ENCODE measurements around the gene DIP2C.
"Not testable (repeated sequence)": the region's sequence is repeated elsewhere in the genome, so short reads cannot be mapped to it uniquely, and the experiment has no call there.

The DIP2C gene

DNA sequence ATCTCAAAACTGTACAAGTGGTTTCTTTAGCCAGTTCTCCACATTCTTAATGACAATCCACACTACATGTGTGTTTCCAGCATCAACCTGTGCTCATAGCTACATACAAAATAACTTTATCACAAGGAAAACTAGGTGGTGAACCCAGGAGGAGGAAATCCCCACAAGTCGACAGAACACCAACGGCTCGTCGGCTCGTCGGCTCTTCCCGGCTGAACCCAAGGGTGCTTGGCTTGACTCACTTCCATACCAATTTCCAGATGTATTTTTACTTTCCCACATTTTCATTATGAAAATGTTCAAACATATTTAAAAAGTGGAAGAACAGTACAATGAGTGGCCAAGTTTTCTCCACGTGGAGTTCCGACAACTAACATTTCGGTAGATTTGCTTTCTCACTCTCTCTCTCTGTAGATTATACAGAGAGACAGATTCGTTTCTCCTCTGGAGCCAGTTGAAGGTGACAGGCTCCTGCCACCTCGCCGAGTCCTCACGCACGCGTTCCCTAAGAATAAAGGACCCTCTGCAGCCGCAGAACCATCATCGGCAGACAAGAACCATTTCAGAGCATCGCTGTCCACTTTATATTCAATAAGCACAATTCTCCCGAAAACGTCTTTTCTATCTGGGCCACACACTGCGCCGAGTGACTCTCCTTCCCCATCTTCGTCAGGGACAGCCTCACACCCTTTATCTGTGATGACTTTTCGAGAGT lies 53.3 kb downstream of the DIP2C start:
- Histone ChIP-seq H3K4me1 (ENCODE audit: insufficient read depth, low read length) (no peaks in the 10 kb centered on the region), H3K9me3 (ENCODE audit: low read length) (peaks cover 15% of the 10 kb centered on the region), H3K4me3 (ENCODE audit: low read length) (no peak overlapping the region), H3K27me3 (ENCODE audit: insufficient read depth, low read length) (no peaks in the 10 kb centered on the region), H2AFZ (ENCODE audit: low read depth, low read length) (no peak overlapping the region), H3K36me3 (ENCODE audit: insufficient read depth, low read length) (no peaks in the 10 kb centered on the region)

GRCh38 chr10:635088-635861 lies 54.2 kb downstream of the DIP2C start:
- H3K9me3 ChIP-seq (ENCODE audit: low read length): peaks cover 16% of the 10 kb centered on the region
- H3K4me1 ChIP-seq (ENCODE audit: insufficient read depth, low read length): no peaks in the 10 kb centered on the region
- no peaks in the 10 kb centered on the region for H3K36me3 ChIP-seq (ENCODE audit: insufficient read depth, low read length)
- no peaks in the 10 kb centered on the region for H3K27me3 ChIP-seq (ENCODE audit: insufficient read depth, low read length)
- H2AFZ ChIP-seq (ENCODE audit: low read depth, low read length): no peak overlapping the region
- H3K4me3 ChIP-seq (ENCODE audit: low read length): no peak overlapping the region

DNA sequence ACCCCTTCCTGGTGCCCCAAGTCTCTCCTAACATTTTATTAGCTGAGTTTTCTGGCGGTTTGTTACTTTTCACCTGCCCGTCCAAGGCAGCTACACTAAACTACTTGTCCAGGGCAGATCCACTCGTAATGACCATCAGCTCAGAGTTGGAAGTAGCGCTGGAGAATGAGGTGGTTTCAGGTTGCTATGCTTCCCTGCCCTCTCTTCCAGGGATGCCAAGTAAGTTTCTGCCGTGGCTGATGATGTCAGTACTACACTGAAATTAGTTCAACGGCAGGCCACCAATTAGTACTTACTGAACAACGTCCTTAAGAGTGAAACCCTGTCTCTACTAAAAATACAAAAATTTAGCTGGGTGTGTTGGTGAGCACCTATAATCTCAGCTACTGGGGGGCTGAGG lies 55.2 kb downstream of the DIP2C start:
- Histone ChIP-seq H3K36me3 (ENCODE audit: insufficient read depth, low read length) (peaks cover 4% of the 10 kb centered on the region), H3K9me3 (ENCODE audit: low read length) (peaks cover 13% of the 10 kb centered on the region), H3K4me1 (ENCODE audit: insufficient read depth, low read length) (no peaks in the 10 kb centered on the region), H2AFZ (ENCODE audit: low read depth, low read length) (no peak overlapping the region), H3K27me3 (ENCODE audit: insufficient read depth, low read length) (no peaks in the 10 kb centered on the region), H3K4me3 (ENCODE audit: low read length) (no peak overlapping the region)

- no peaks in the 10 kb centered on the region for H3K4me1 ChIP-seq (ENCODE audit: insufficient read depth, low read length)
Observed at GRCh38 chr10:633279-634245, 55.9 kb downstream of the DIP2C start.

DNA sequence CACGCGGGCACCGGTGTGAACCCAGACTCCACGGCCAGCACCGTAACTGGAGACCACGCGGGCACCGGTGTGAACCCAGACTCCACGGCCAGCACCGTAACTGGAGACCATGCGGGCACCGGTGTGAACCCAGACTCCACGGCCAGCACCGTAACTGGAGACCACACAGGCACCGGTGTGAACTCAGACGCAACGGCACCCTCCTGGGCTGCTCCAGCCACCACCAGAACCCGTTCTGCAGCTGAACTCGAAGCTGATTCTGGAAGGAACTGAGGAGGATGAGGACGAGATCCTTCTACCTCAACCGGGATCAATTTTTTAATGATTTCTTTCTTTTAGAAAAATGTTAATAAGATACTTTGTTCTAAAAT lies 56.7 kb downstream of the DIP2C start:
- peaks cover 12% of the 10 kb centered on the region for H3K9me3 ChIP-seq (ENCODE audit: low read length)
- H3K4me1 ChIP-seq (ENCODE audit: insufficient read depth, low read length); H3K4me3 ChIP-seq (ENCODE audit: low read length); H2AFZ ChIP-seq (ENCODE audit: low read depth, low read length); H3K36me3 ChIP-seq (ENCODE audit: insufficient read depth, low read length); H3K27me3 ChIP-seq (ENCODE audit: insufficient read depth, low read length): not testable (repeated sequence)

More at GRCh38 chr10:633279-634245, 55.9 kb downstream of the DIP2C start:
- H3K36me3 ChIP-seq (ENCODE audit: insufficient read depth, low read length): peaks cover 4% of the 10 kb centered on the region
- peaks cover 9% of the 10 kb centered on the region for H3K9me3 ChIP-seq (ENCODE audit: low read length)
- no peak overlapping the region for H2AFZ ChIP-seq (ENCODE audit: low read depth, low read length)
- no peak overlapping the region for H3K4me3 ChIP-seq (ENCODE audit: low read length)
- H3K27me3 ChIP-seq (ENCODE audit: insufficient read depth, low read length): no peaks in the 10 kb centered on the region

DNA sequence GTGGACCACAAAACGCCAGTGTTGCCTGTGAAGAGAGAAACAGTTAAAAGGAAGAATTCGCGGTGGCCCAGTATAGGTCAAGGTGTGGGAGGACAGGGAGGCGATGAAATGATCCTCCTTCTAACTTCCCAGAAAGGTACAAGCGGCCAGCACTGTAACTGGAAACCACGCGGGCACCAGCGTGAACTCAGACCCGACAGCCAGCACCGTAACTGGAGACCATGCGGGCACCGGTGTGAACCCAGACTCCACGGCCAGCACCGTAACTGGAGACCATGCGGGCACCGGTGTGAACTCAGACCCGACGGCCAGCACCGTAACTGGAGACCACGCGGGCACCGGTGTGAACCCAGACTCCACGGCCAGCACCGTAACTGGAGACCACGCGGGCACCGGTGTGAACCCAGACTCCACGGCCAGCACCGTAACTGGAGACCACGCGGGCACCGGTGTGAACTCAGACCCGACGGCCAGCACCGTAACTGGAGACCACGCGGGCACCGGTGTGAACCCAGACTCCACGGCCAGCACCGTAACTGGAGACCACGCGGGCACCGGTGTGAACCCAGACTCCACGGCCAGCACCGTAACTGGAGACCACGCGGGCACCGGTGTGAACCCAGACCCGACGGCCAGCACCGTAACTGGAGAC lies 57.2 kb downstream of the DIP2C start:
- not testable (repeated sequence) for H2AFZ ChIP-seq (ENCODE audit: low read depth, low read length); H3K27me3 ChIP-seq (ENCODE audit: insufficient read depth, low read length); H3K4me1 ChIP-seq (ENCODE audit: insufficient read depth, low read length); H3K4me3 ChIP-seq (ENCODE audit: low read length); H3K36me3 ChIP-seq (ENCODE audit: insufficient read depth, low read length)
- peaks cover 14% of the 10 kb centered on the region for H3K9me3 ChIP-seq (ENCODE audit: low read length)

DNA sequence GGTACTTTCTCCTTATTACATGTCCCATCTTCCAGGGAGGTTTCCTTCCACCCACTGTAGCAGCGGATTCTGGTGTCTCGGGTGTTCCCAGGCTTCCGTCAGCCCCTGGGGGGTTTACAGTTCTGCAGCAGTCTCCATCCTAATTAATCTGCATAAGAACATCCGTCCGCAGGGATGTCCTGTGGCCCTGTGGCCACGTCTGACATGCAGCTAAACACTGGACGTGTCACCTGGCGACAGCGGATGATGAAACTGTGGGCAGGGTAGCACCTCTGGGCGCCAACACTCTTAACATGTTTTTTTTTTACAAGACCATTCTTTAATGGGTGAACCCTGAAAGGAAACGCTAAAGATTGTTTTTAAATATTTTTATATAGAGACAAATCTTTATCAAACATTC lies 58.2 kb downstream of the DIP2C start:
- Histone ChIP-seq H3K4me1 (ENCODE audit: insufficient read depth, low read length) (peaks cover 9% of the 10 kb centered on the region), H3K4me3 (ENCODE audit: low read length) (no peak overlapping the region), H3K27me3 (ENCODE audit: insufficient read depth, low read length) (no peaks in the 10 kb centered on the region), H3K9me3 (ENCODE audit: low read length) (peaks cover 14% of the 10 kb centered on the region), H2AFZ (ENCODE audit: low read depth, low read length) (no peak overlapping the region), H3K36me3 (ENCODE audit: insufficient read depth, low read length) (peaks cover 4% of the 10 kb centered on the region)

DNA sequence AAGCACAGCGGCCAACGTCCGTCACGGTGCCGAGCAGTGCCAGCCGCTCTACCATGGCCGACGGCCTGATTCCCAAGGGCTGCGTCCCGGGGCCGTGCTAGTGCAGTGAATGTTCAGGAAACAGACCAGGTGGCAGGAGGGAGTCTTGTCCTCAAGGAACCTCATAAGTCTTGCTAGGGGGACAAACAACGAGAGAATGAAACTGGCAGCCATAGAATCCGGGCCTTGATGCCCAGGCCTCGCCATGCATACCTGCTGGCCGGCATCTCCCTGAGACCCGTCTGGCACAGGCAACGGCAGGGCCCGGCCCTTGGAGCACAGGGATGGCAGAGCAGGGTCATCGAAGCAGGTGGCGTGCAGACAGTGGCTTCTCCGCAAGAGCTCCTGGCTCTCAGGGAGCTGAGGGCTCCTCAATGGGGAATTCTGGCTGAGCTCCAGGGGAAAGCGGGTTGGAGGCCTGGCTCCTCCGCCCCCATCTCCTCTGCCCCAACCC lies 58.8 kb downstream of the DIP2C start:
- H2AFZ ChIP-seq (ENCODE audit: low read depth, low read length): no peak overlapping the region
- no peaks in the 10 kb centered on the region for H3K27me3 ChIP-seq (ENCODE audit: insufficient read depth, low read length)
- H3K36me3 ChIP-seq (ENCODE audit: insufficient read depth, low read length): peaks cover 4% of the 10 kb centered on the region
- H3K9me3 ChIP-seq (ENCODE audit: low read length): peaks cover 14% of the 10 kb centered on the region
- peaks cover 15% of the 10 kb centered on the region for H3K4me1 ChIP-seq (ENCODE audit: insufficient read depth, low read length)
- H3K4me3 ChIP-seq (ENCODE audit: low read length): no peak overlapping the region

DNA sequence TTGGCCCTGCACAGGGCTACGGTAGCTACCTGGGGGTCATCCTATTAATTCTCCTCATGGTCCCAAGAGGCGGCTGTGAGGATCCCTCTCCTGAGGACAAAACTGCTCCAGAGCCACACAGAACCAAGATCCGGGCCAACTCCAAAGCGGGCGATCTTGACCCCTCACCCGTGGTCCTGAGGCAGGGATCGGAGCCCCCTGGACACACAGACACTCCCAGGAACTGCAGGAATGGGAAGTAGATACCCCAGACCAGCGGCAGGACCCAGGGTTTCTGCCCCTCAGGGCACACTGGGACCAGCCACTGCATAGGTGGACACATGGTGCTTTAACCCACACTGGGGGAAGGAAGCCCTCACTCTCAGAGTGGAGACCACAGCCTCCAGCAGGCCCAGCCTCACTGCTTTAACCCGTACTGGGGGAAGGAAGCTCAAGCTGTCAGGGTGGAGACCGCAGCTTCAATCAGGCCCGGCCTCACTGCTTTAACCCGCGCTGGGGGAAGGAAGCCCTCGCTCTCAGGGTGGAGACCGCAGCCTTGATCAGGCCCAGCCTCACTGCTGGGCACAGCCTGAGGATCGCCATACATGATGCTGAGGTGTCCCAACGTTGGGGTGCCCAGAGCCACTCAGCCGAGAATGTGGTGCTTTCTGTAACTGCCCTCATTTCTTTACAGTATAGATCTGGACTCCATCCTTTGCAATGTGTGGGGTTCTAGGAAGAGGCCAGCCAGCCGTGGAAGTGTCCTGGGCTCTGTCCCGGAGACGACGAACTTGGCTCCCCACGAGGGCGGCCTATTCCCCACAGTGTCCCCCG lies 60.1 kb downstream of the DIP2C start:
- peaks cover 4% of the 10 kb centered on the region for H3K36me3 ChIP-seq (ENCODE audit: insufficient read depth, low read length)
- H3K4me1 ChIP-seq (ENCODE audit: insufficient read depth, low read length): peaks cover 27% of the 10 kb centered on the region
- no peak overlapping the region for H2AFZ ChIP-seq (ENCODE audit: low read depth, low read length)
- no peaks in the 10 kb centered on the region for H3K27me3 ChIP-seq (ENCODE audit: insufficient read depth, low read length)
- no peak overlapping the region for H3K4me3 ChIP-seq (ENCODE audit: low read length)
- peaks cover 14% of the 10 kb centered on the region for H3K9me3 ChIP-seq (ENCODE audit: low read length)

DNA sequence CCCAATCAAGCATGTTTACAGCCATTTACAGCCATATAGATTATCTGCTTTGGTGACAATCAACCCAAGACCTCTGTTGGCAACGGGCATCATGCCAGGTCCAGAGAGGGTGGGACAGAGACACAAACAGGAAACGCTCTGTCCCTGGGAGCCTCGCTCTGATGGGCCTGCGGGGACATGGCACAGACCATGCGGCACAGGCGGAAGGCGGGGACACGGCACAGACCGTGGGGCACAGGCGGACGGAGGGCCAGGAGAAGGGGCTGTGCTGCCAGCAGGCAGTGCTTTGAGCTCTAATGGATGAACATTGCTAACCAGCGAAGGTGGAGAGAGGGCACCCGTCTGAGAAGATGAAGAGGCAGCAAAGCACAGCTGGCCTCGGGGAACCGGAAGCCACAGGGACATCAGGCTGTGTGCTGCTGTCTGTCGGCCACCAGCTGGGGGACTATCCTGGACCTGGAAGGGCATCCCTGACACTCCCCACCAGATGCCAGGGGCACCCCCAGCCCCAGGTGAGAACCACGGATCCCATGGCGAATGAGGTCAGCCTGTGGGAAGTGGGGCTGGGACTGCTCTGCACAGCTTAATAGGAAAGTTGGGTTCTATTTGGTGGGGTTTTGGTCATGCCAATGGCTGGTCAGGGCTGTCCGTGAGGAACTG lies 61.0 kb downstream of the DIP2C start:
- Histone ChIP-seq H3K4me1 (ENCODE audit: insufficient read depth, low read length) (peaks cover 35% of the 10 kb centered on the region), H2AFZ (ENCODE audit: low read depth, low read length) (no peak overlapping the region), H3K27me3 (ENCODE audit: insufficient read depth, low read length) (no peaks in the 10 kb centered on the region), H3K36me3 (ENCODE audit: insufficient read depth, low read length) (peaks cover 4% of the 10 kb centered on the region), H3K9me3 (ENCODE audit: low read length) (peaks cover 12% of the 10 kb centered on the region), H3K4me3 (ENCODE audit: low read length) (no peak overlapping the region)

- Histone ChIP-seq H3K27me3 (ENCODE audit: insufficient read depth, low read length) (no peaks in the 10 kb centered on the region), H3K4me3 (ENCODE audit: low read length) (no peak overlapping the region), H3K36me3 (ENCODE audit: insufficient read depth, low read length) (peaks cover 4% of the 10 kb centered on the region), H2AFZ (ENCODE audit: low read depth, low read length) (no peak overlapping the region), H3K9me3 (ENCODE audit: low read length) (peaks cover 10% of the 10 kb centered on the region), H3K4me1 (ENCODE audit: insufficient read depth, low read length) (peaks cover 37% of the 10 kb centered on the region)
Observed at GRCh38 chr10:627032-627992, 62.2 kb downstream of the DIP2C start.
